Measurements from ENCODE around the gene RPL37A.
A peak's percentile ranks its signal among the peaks of the same experiment; 100 is the strongest.

- peak; percentile 93 for TF ChIP-seq CTCF (IDR thresholded peaks at IDR 0.05)
- TF ChIP-seq EZH2 (IDR thresholded peaks at IDR 0.05): no peak
- no peak for TF ChIP-seq EZH2phosphoT487 (IDR thresholded peaks at IDR 0.05)
Observed at GRCh38 chr2:216516730-216517350, 18.2 kb downstream of the RPL37A start.
